AML-193 (cell line): ENCODE data around the gene HSFX2.
A peak's percentile ranks its signal among the peaks of the same experiment; 100 is the strongest.
"Not testable (repeated sequence)": the region's sequence is repeated elsewhere in the genome, so short reads cannot be mapped to it uniquely, and the experiment has no call there.

Experiments used
- DNase-seq, 2 experiments: peaks; one replicate each; lab custom pipeline; 2025; lab: John Stamatoyannopoulos, UW

Gene HSFX2

DNA sequence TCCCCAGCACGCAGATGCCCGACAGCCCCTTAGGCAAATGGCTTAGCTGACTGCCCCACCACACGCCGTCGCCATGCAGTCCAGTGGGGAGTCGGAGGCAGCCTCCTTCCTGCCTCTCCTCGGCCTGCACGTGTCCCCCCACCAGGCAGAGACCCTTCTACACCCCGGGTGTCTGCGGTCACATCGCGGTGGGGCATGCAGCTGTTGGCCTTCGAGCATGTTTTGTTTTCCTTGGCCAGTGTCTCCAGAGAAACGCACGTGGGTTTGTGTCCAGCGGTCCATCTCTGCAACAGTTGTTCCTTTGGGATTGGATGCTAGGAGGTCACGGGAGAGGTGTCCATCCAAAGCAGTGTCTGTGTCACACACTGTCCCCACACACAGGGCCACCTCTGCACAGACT, at the start of gene HSFX2:
Gene HSFX2, minus strand, starts transcription at position 101 of the 400 bp plus-strand sequence. CDS start 614 bp downstream, outside the sequence.
- not testable (repeated sequence) for DNase-seq

GRCh38 chrX:149643496-149643895, 48.4 kb upstream of the HSFX2 start:
- DNase-seq: no peak

DNA sequence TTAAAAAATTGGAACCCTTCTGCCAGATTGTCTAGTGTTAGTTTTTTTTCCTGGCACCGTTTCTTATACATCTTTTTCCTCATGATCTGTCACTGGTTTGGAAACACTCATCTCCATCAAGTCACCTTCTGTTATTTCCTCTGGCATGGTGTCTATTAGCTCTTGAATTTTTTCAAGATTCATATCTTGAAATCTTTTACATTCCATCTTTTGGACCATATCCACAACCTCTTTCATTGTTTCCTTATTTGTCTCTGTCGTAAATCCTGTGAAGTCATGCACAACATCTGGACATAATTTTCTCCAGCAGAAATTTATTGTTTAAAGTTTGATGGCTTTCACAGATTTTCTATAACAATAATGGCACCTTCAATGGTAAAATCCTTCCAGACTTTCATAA, 46.7 kb upstream of the HSFX2 start:
- no peak for DNase-seq

DNA sequence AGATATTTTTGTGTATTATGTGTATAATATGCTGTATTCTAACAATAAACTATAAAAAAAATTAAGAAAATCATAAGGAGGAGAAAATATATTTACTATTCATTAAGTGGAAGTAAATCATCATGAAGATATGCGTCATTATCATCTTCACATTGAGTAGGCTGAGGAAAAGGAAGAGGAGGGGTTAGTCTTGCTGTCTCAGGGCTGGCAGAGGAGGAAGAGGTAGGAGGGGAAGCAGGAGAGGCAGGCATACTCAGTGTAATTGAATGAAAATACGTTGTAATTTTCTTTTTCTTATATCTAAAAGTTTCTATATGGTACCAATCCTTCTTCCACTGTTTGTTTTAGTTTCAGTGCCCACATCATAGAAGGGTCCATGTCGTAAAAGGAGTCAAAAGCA, 46.3 kb upstream of the HSFX2 start:
- no peak for DNase-seq

- DNase-seq: no peak
Observed at GRCh38 chrX:149639568-149639967, 44.5 kb upstream of the HSFX2 start.

DNA sequence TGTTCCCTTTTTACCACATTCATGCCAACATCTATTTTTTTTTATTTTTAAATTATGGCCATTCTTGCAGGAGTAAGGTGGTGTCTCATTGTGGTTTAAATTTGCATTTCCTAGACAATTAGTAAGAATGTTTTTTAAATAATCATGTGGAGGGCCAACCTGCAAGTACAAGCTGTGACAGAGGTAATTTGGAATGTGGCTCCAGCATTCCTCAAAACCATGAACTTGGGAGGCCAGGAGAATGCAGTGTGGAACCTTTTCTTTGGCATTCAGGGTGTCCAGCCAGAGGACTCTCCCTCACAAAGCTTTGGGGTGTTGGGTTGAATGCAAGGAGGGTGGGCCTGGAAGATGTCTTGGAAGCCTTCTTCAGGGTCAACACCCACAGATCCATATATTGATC, 43.7 kb upstream of the HSFX2 start:
- DNase-seq: no peak

DNA sequence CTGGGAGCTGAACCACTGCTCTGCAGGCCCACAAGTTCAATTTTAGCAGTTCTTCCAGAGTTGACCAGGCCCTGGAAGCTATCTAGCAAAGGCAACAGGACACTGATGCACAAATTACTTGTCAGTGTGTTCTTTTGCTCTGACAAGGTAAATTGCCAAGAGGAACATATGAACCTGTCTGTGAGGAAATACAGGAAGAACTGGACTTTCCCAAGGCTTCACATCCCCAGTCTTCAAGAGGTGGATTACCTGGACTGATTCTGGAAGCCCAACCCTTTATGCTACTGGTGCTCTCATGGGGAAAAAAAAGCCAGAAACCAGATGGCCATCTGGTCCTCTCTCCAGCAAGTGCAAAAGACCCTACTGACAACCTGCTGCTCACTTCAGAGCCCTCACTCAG, 38.4 kb upstream of the HSFX2 start:
- no peak for DNase-seq

DNA sequence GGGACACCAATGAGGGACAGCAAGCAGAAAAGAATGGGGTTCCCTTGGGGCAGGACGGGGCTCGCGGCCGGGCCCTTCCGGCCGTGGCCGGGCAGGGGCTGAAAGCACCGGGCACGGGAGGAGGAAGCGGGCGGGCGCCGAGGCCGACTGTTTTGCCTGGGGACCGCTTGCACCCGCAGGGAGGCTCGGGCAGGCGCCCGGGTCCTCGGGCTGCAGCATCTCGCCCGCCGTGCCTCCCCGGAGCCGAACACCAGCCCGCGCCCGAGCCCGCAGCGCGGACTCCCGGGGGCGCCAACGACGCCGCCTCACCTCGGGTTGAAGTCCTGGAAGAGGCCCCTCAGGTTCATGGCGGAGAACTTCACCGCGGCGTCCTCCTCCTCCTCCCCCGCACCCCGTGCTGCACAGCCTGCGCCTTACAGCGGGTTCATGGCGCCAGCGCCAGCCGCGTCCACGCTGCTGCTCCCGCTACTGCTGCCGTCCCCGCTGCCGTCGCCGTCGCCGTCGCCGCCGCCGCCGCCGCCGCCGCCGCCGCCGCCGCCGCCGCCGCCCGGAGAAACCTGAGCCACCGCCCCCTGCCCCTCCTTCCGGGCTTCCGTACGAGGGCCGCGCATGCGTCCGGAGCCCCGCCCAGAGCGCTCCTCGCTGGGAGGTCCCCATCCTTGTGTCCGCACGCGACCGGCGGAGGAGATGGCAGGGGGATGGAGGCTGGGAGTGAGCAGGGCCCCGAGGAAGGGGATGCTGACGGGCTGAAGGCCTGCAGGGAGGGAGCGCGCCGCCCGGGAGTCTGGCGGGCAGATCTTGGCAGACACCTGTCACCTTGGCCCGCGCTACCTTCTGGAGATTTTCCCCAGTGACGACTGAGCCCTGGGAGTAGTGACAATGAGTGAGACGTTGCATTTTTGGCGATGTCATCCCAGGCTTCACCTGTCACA, 36.4 kb upstream of the HSFX2 start, which contains the start of gene TMEM185A:
Gene TMEM185A, minus strand, starts transcription at position 559 of the 932 bp plus-strand sequence. Its CDS starts 212 bp downstream, at position 347.
- peak in 1 of 2 experiments; percentile 3 for DNase-seq

DNA sequence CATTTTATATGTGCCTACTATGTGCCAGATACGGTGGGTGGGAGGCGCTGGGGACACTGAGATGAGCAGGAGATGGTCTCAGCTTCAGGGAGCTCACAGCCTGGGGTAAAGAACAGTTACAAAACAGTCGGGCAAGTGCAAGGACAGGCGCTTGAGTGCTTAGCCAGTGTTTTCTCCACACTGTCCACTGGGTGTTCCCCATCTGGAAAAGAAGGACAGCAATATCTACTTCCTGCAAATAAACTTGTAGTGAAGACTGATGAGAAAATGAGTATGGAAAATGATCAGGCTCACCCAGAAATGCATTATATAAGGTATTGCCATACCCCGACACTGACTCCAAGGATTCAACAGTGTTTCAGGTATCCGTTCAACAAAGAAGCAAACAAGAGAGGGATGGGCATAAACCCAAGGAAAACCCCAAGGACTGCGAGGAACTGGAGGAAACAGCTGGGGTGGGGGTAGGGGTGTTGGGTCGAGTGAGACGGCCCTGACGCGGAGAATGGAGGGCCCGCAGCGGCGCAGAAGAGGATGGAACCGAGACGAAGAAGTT, 35.6 kb upstream of the HSFX2 start:
- peak in 1 of 2 experiments; percentile 0 for DNase-seq

- DNase-seq: no peak
Observed at GRCh38 chrX:149629730-149630387, 34.7 kb upstream of the HSFX2 start.

- DNase-seq: no peak
Observed at GRCh38 chrX:149628768-149629167, 33.7 kb upstream of the HSFX2 start.

DNA sequence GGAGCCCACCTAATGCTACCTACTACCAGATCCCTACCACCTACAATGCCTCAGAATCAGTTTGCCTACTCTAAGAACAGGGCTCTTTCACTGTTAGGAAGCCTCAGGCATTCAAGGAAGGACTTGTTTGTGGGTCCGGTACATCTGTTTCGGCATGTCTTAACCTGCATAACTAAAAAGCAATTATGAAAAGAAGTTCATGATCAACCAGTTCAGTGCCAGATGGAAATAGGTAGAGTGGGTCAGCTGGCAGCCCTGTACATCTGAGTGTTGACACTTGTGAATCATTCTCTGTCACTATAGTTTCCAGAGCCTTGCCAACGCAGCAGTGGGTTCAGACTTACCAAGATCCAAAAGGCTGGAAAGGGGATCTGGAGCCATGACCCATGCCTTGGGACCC, 33.2 kb upstream of the HSFX2 start:
- no peak for DNase-seq

DNA sequence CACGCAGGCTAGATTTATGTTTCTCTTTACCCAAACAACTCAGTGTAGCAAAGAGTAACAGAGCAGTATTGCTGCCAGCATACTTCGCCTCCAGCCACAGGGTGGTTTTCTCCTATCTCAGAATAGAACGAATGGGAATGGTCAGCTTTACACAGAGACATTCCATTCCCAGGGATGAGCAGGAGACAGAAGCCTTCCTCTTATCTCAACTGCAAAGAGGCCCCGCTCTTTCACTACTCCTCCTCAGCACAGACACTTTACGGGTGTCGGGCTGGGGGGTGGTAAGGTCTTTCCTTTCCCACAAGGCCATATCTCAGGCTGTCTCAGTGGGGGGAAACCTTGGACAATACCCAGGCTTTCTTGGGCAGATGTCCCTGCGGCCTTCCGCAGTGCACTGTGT, 31.7 kb upstream of the HSFX2 start:
- not testable (repeated sequence) for DNase-seq

- DNase-seq: not testable (repeated sequence)
Observed at GRCh38 chrX:149619662-149620061, 24.5 kb upstream of the HSFX2 start.

DNA sequence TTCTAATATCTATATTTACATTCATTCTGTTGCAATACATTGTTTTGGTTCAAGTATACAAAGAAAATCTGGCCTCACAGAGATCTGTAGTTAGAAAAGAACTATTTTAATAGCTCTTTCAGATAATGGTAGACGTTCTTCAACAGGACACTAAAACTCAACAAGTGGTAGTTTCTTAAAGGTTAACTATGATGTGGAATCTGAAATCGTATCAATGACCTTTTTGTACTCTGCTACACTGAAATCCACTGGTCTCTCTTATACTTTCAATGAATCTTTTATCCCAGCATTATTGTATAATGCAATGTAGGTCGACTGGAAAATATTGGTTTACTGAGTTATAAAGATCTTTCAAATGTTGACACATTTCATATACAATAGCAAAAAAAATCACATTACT, 23.8 kb upstream of the HSFX2 start:
- DNase-seq: no peak

DNA sequence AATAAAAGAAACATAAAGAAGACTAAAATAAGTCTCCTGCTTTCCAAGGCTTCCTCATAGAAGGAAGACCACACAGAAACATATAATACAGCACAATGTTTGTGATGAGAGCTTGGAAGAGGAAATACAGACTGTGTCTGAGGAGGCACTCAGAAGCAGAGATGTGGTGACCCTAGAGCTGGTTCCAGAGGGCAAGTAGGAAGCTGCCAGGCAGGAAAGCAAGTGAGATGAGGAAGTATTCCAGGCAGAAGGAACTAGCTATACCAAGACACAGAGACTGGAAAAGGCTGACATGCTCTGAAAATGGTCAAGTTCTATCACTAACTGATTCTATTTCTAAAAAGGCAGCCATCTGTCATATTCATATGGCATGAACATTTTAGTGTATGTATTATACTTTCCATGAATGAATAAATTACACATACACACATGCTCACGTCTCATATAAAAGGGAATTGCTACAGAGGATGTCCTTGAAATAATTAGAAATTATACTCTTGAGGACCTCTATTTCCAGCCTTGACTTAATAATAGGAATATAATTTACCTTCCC, 16.6 kb upstream of the HSFX2 start:
- no peak for DNase-seq

DNA sequence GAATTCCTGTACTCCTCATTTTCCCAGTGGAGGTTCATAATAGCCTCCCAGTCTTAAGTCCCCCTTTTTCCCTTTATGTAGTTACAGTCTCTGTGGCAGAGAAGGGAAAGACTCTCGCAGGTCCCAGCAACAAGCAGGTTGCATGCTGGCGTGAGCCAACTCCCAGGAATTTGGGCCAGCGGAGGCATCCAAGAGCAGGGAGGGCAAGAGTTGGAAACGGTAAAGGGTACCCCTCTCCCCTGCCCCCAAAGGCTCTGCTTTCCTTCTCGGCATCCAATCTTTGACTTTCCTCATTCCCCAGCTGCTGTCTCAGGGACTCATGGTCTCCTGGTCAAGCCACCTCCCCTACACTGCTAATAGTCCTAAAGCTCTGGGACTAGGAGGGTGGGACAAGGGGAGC, 15.4 kb upstream of the HSFX2 start:
- no peak for DNase-seq

GRCh38 chrX:149607699-149608098, 12.6 kb upstream of the HSFX2 start:
- DNase-seq: no peak

- DNase-seq: not testable (repeated sequence)
Observed at GRCh38 chrX:149605248-149605885, 10.3 kb upstream of the HSFX2 start.

DNA sequence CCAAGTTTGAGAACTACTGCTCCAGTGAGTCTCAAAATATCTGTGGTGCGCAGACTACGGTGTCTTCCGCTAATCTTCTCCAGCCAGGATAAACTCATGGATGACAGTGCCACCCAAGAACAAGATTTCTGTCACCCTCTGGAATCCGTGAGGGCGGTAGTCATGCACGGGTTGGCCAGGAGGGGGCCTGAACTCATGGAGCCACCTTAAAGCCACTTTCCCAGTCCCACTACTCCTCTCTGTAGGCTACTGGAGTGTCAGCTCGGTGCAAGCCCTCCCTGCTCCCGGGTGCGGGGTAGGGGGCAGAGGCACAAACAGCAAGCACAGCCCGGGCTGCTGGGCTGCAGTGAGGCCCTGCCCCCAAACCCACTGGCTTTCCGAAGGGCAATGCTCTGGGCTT, 3.5 kb upstream of the HSFX2 start:
- DNase-seq: not testable (repeated sequence)

DNA sequence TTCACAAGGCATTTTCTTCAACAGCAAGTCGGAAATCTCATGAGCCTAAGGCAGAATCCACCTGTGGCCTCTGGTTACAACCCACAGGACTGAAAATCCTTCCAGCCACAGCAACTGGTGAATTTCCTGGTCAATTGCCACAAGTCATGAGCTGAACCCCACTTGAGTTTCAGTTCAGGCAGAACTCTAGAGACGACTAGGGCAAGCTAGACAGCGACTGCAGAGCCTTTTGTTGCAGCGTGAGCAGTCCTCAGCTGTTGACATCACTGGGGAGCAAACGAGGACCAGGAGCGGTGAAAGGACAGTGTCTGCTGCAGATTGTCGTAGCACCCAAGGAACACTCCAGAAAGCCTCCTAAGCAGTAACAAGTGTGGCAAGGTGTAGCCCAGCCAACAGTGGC, 829 bp upstream of the HSFX2 start:
- DNase-seq: not testable (repeated sequence)

DNA sequence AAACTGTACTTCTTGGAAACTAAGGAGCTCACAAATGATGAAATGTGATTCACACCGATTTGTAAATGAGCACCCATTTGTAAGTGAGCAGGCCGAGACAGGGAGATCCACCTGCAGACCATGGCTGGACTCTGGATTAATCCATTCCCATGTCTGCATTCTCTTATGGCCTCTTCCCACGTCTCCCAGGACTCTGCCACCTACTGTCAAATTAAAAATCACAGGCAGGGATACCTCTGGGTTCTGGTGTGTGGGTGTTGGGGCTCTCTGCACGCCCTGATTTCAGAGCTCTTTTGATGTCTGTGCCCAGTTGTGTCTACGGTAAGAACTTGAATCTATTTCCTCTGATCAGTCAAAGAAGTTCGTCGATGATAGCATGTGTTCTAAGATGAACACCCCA, 4.1 kb downstream of the HSFX2 start:
- not testable (repeated sequence) for DNase-seq
